NCI-H69 (cell line): ENCODE results near the gene FAU.

Experiments used
- DNase-seq: peaks from one replicate; lab custom pipeline; 2025; lab: John Stamatoyannopoulos, UW

Gene FAU

GRCh38 chr11:65078151-65078550, 43.8 kb downstream of the FAU start:
- peak; percentile 62 for DNase-seq

GRCh38 chr11:65077451-65077850, 44.5 kb downstream of the FAU start:
- DNase-seq, result peak; percentile 23

- no peak for DNase-seq
Measured at GRCh38 chr11:65072631-65072966, 49.3 kb downstream of the FAU start.

- DNase-seq, result no peak
Measured at GRCh38 chr11:65071907-65072630, 49.9 kb downstream of the FAU start.
